Fibroblast of skin of right biceps (primary cell): Measurements from ENCODE around the gene HPS4.

Source experiments
- DNase-seq: peaks from one replicate; pipeline ENCODE4 v3.0.0-alpha.2; 2013

HPS4 gene

DNA sequence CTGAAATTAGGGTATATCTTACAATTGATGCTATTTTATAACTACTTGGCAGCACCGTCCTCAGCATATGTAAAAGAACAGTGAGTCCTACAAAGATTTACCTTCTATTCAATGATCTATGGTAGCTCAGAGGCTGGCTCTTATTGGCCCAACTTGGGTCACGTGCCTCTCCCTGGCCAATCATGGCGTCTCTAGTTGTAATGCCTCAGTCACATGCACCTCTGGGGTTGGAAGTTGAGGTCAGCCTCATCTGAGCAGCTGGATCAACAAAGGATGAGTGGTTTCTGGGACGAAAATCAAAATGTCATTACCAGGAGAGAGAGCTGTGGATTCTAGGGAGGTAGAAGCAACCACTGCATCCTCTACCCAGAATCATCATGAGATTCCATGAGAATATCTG, 77.5 kb downstream of the HPS4 start:
- DNase-seq, result peak; percentile 41

DNA sequence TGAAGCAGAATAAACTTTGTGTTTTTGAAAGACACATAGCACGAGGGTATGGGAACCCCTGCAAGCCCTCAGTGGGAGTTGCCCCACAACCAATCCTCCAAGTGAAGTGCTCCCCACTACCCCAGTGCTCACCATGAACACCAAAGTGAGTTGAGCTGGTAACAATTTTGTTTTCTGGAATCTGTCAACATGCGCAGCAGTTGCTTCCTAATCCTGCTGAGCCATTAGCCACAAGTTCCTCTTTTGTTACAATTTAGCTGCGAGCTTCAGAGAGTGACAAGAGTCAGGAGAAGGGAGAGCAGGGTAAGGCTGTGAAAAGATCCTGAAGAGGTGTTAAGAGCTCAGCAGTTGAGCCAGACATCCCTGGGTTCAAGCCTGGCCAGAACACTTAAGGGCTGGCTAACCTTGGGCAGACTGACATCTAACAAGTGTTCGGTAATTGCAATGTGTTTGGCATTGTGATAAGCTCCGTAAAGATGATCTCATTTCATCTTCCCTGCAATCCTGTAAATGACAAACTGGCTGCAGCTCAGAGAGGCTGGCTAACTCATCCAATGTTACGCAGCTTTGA, 78.6 kb downstream of the HPS4 start:
- DNase-seq, result no peak

DNA sequence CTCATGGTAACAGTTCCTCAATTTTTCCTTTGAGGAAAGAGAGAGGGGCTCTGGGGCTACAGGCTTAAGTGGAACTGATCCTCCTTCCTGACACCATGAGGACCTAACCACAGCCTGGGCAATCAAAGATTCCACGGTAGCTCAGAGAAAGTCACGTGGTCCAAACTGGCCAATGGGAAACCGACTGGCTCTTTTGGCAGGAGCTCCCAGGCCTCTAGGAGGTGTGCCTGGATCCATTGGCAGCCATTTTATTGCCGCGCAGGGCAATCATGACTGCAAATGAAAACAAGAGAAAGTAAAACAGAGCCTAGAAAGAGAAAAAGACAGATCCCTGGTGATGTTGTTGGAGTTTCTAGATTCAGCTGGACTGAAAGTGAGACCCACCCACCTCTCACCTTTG, 81.9 kb downstream of the HPS4 start:
- DNase-seq, result no peak
